Measurements from ENCODE around the gene SMYD3.

The SMYD3 gene

DNA sequence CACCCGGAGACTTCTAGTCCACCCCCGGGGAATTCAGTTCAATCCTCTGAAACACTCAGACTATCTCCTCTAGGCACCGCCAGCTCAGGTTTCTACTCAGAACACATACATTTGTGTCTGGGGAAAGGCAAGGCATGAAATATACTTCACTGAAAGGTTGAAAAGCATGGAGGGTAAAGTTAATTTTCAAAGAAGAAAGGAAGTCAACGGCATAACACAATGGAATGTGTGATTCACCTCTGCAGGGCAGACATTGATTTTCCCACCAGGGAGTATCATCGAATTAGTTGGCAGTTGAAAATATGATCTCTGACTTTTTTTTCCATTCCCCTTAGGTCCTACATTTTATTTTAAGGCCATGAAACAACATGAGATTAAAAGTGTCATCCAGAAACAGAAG is 669.4 kb downstream of the SMYD3 start:
- TF ChIP-seq, protein P1, sequence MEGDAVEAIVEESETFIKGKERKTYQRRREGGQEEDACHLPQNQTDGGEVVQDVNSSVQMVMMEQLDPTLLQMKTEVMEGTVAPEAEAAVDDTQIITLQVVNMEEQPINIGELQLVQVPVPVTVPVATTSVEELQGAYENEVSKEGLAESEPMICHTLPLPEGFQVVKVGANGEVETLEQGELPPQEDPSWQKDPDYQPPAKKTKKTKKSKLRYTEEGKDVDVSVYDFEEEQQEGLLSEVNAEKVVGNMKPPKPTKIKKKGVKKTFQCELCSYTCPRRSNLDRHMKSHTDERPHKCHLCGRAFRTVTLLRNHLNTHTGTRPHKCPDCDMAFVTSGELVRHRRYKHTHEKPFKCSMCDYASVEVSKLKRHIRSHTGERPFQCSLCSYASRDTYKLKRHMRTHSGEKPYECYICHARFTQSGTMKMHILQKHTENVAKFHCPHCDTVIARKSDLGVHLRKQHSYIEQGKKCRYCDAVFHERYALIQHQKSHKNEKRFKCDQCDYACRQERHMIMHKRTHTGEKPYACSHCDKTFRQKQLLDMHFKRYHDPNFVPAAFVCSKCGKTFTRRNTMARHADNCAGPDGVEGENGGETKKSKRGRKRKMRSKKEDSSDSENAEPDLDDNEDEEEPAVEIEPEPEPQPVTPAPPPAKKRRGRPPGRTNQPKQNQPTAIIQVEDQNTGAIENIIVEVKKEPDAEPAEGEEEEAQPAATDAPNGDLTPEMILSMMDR (IDR thresholded peaks at IDR 0.05; ENCODE audit: control insufficient read depth, insufficient read depth, low read depth, low read length, missing control alignments), result no peak
- H3K4me3 ChIP-seq (ENCODE audit: control insufficient read depth, low read depth, low read length), result no peak overlapping the region
- no peak for DNase-seq (ENCODE audit: low read depth)

DNA sequence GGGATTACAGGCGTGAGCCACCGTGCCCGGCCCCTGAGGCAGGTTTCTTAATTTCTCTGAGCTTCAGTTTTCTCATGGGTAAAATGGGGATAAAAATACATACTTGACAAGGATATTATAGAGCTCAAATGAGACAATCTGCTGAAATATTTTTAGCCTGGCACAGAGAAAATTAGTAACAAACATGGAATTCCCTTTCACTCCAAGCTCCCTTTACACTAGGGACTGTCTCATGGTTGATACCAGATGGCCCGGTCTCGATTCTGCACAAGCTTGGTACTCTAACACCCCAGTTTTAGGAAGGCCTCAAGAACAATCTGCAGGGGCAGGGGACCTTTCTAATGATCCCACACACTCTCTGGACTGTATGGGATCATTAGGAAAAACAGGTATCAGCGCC is 671.7 kb downstream of the SMYD3 start:
- DNase-seq (ENCODE audit: low read depth), result no peak
- no peak overlapping the region for H3K4me3 ChIP-seq (ENCODE audit: control insufficient read depth, low read depth, low read length)
- TF ChIP-seq, protein P1 (IDR thresholded peaks at IDR 0.05; ENCODE audit: control insufficient read depth, insufficient read depth, low read depth, low read length, missing control alignments), result no peak

DNA sequence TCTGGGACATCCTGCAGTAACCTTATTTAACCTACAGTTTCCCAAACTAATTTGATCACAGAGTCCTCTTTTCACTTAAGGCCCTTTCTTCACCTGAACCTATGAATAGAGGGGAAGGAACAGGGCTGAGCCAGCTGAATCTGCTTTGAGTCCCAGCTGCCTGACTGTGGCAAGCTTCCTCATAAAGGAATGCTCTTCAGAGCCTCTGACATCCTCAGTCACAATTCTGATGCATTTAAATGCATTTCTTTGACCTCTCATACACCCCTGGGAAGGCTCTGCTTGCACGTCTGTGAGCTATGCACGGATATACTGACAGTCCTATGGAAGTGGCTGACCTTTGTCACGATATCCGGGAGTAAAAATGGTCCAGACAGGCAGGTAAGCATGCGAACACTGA is 673.1 kb downstream of the SMYD3 start:
- TF ChIP-seq, protein P1 (IDR thresholded peaks at IDR 0.05; ENCODE audit: control insufficient read depth, insufficient read depth, low read depth, low read length, missing control alignments), result no peak

DNA sequence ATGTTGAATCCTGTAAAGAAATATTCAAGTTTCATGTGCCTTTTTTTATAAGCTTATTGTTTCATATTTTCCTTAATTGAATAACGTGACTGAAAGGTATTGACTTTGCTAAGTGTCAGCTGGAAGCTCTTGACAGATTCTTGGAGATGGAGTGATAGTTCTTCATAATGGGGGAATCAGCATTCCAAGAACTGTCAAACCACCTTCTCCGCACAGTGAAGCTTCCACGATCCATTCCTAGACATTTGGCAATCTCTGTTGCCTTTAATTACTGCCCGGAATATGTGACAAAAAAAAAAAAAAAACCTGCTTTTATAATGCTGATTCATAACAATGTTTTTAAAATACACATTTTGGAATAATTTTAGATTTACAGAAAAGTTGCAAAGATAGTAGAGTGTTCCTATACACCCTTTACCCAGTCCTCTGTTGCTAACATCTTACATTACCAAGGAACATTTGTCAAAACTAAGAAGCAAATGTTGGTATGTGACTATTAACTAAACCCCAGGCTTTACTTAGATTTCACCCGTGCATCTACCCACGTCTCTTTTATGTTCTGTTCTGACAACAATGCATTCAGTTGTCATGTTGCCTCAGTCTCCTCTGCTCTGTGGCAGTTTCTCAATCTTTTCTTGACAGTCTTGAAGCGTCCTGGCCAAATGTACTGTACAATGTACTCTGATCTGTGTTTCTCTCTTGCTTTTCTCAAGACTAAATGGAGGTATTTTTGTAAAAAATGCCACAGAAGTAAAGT is 674.1 kb downstream of the SMYD3 start:
- no peak for DNase-seq (ENCODE audit: low read depth)
- TF ChIP-seq, protein P1 (IDR thresholded peaks at IDR 0.05; ENCODE audit: control insufficient read depth, insufficient read depth, low read depth, low read length, missing control alignments), result no peak
- no peak overlapping the region for H3K4me3 ChIP-seq (ENCODE audit: control insufficient read depth, low read depth, low read length)

More for the DNA sequence above, 673.1 kb downstream of the SMYD3 start:
- no peak for DNase-seq (ENCODE audit: low read depth)
- H3K4me3 ChIP-seq (ENCODE audit: control insufficient read depth, low read depth, low read length), result no peak overlapping the region

DNA sequence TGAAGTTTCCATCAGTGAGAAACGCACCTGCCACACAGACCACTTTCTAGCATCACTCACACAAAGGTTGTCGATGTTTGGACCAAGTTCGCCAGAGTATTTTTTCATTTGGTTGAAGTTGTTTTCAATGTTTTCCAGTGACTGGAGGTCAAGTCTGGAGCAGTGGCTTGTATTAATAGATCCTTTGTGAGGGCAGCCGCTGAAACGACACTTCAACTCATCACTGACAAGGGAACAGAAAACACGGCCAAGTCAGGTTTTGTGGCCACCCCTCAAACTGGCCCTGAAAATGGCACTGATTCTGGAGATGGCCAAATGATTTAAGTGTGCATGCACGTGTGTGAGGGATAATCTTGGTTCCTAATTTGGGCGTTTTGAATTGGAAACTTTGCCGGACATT is 675.6 kb downstream of the SMYD3 start:
- H3K4me3 ChIP-seq (ENCODE audit: control insufficient read depth, low read depth, low read length), result no peak overlapping the region
- TF ChIP-seq, protein P1 (IDR thresholded peaks at IDR 0.05; ENCODE audit: control insufficient read depth, insufficient read depth, low read depth, low read length, missing control alignments), result no peak
- no peak for DNase-seq (ENCODE audit: low read depth)

GRCh38 chr1:245829826-245830225 is 677.3 kb downstream of the SMYD3 start:
- H3K4me3 ChIP-seq (ENCODE audit: control insufficient read depth, low read depth, low read length), result no peak overlapping the region
- DNase-seq (ENCODE audit: low read depth), result no peak
- TF ChIP-seq, protein P1 (IDR thresholded peaks at IDR 0.05; ENCODE audit: control insufficient read depth, insufficient read depth, low read depth, low read length, missing control alignments), result no peak
